Spleen (tissue), 11 donors: ENCODE data around the gene CYP24A1. TPM values are rescaled to one million over a fixed set of nuclear protein-coding genes. Genes with fewer than 3 reads are reported as not detected.

Experiments used
- DNase-seq: peaks from one replicate; pipeline ENCODE4 v3.0.0-alpha.2; 2020
- H3K27ac ChIP-seq, 8 donors: fragments of 200-600 bp; sonication (generic) in 7 of 8; 1 replicate in 4 of 8; 2 replicates in 4 of 8; pipeline versions ENCODE4 v1.5.0 to v1.8.0; 2016 to 2021; ENCODE audit warnings: inconsistent platforms in 4 of 8, mild to moderate bottlenecking in 4 of 8, moderate library complexity in 1 of 8
- H3K27me3 ChIP-seq, 7 donors: fragments of 200-600 bp; sonication (generic) in 6 of 7; replicated peaks in 1 of 7; 1 replicate in 4 of 7; 2 replicates in 3 of 7; pipeline versions ENCODE4 v1.5.0 to v1.8.0; 2016 to 2021; ENCODE audit warnings: inconsistent platforms in 3 of 7, mild to moderate bottlenecking in 1 of 7
- H3K36me3 ChIP-seq, 6 donors: fragments of 200-600 bp; sonication (generic) in 5 of 6; 1 replicate in 4 of 6; 2 replicates in 2 of 6; pipeline versions ENCODE4 v1.5.0 to v1.8.0; 2016 to 2021; ENCODE audit warnings: inconsistent platforms in 2 of 6
- H3K4me1 ChIP-seq, 6 donors: fragments of 200-600 bp; sonication (generic) in 5 of 6; 1 replicate in 3 of 6; 2 replicates in 3 of 6; pipeline versions ENCODE4 v1.5.0 to v1.8.0; 2016 to 2021; ENCODE audit warnings: inconsistent platforms in 3 of 6
- H3K4me3 ChIP-seq, 8 donors: fragments of 200-600 bp; sonication (generic) in 7 of 8; 1 replicate in 4 of 8; 2 replicates in 4 of 8; pipeline versions ENCODE4 v1.5.0 to v1.8.0; 2016 to 2021; ENCODE audit warnings: inconsistent platforms in 4 of 8, mild to moderate bottlenecking in 4 of 8, moderate library complexity in 2 of 8
- H3K9me3 ChIP-seq, 8 donors: fragments of 200-600 bp; sonication (generic) in 7 of 8; 1 replicate in 4 of 8; 2 replicates in 4 of 8; pipeline versions ENCODE4 v1.5.0 to v1.8.0; 2016 to 2021; ENCODE audit warnings: inconsistent platforms in 4 of 8
- CTCF ChIP-seq, 11 experiments: fragments of 200-600 bp in 7 of 11; fragments of 450-650 bp in 4 of 11; sonication (generic) in 4 of 11; IDR thresholded peaks in 8 of 11; conservative IDR thresholded peaks in 3 of 11; 1 replicate in 7 of 11; 2 replicates in 4 of 11; pipeline versions ENCODE4 v1.4.0 to v1.8.0; 2016 to 2021; ENCODE audit warnings: antibody characterized with exemption in 11 of 11, inconsistent platforms in 4 of 11, mild to moderate bottlenecking in 1 of 11
- POLR2A ChIP-seq, 3 donors: fragments of 450-650 bp; IDR thresholded peaks; one replicate each; pipeline ENCODE4 v1.5.1; 2017; ENCODE audit warnings: antibody characterized with exemption in 3 of 3, mild to moderate bottlenecking in 1 of 3
- POLR2AphosphoS5 ChIP-seq, 3 donors: sonication (generic); formaldehyde crosslinking; IDR thresholded peaks; one replicate each; pipeline ENCODE4 v1.5.1; 2017; ENCODE audit warnings: antibody characterized with exemption in 3 of 3
- WGBS, 5 donors: extraction: QIAGEN DNeasy Blood & Tissue Kit in 3 of 5; methylation state at CpG; one replicate each; pipeline versions ENCODE4 v1.1.5 to v1.1.7; 2013 to 2018; 5-methylcytosine and 5-hydroxymethylcytosine counted together
- intact Hi-C: fragments of 100-400 bp; cut with DNase I; formaldehyde crosslinking; loops from one replicate; pipeline ENCODE4 v1.15.0; 2023; ENCODE audit warnings: low total_unique reads
- polyA plus RNA-seq, 3 donors: library from polyadenylated mRNA; stranded (reverse); fragments of 200-250 nt; gene quantifications; one replicate each; pipeline ENCODE4 v1.2.1, GENCODE V29; 2013
- total RNA-seq, 7 donors: library from RNA; depleted of rRNA in 3 of 7; stranded (reverse); fragments of >200 nt in 3 of 7; fragmentation: NEBNext Ultra II Directional in 4 of 7; extraction: Animal tissue kit (Norgen Biotek cat#: 25700) in 4 of 7; gene quantifications; one replicate each; pipeline versions ENCODE4 v1.1.0 to v1.2.1, GENCODE V29; 2016 to 2021
- donor health status: healthy with polysubstance abuse.
- donor health status: DM: no; HTN: no; CAD: no; lungs with moderate emphysema.
- donor health status: DM: no; HTN: no; CAD: no.
- donor health status: Bipolar disorder and iron deficiency.
- donor health status: healthy.
- donor health status: DM: no; HTN: no; CAD: no.
- donor health status: DM: yes; HTN: yes; CAD: no.

The CYP24A1 gene
- total and polyA plus RNA-seq, 10 donors = not detected

- peaks cover 0 to 13% (median 0%) of the 10 kb centered on the region in 7 donors for H3K27me3 ChIP-seq
- no peaks in the 10 kb centered on the region for H3K36me3 ChIP-seq
- no peak for DNase-seq
- WGBS, 5 donors = 62 to 75% (median 73%) methylated on average over 5 of the region's 5 CpGs
- no peaks in the 10 kb centered on the region for H3K4me1 ChIP-seq
- H3K27ac ChIP-seq = no peak overlapping the region
- intact Hi-C loops = no loop called here
- H3K9me3 ChIP-seq = no peaks in the 10 kb centered on the region
- TF ChIP-seq POLR2AphosphoS5 (IDR thresholded peaks at IDR 0.05) = no peak
- no peak overlapping the region for H3K4me3 ChIP-seq
These were observed 20.0 kb upstream of the CYP24A1 start for GRCh38 chr20:54193817-54194216.

GRCh38 chr20:54190217-54190616 lies 16.4 kb upstream of the CYP24A1 start:
- no peaks in the 10 kb centered on the region for H3K4me1 ChIP-seq
- 90 to 97% (median 95%) methylated on average over 2 of the region's 2 CpGs for WGBS, 5 donors
- no peak for DNase-seq
- intact Hi-C loops = no loop called here
- H3K36me3 ChIP-seq = no peaks in the 10 kb centered on the region
- H3K27me3 ChIP-seq = peaks cover 0 to 23% (median 0%) of the 10 kb centered on the region in 7 donors
- H3K27ac ChIP-seq = no peak overlapping the region
- no peak overlapping the region for H3K4me3 ChIP-seq
- H3K9me3 ChIP-seq = no peaks in the 10 kb centered on the region
- TF ChIP-seq CTCF (IDR thresholded peaks at IDR 0.05 in 8 of 11, conservative IDR thresholded peaks at IDR 0.05 in 3 of 11) = no peak
- TF ChIP-seq POLR2A (IDR thresholded peaks at IDR 0.05) = no peak
- no peak for TF ChIP-seq POLR2AphosphoS5 (IDR thresholded peaks at IDR 0.05)

GRCh38 chr20:54189630-54190029 lies 15.8 kb upstream of the CYP24A1 start:
- no peaks in the 10 kb centered on the region for H3K36me3 ChIP-seq
- no peak overlapping the region for H3K27ac ChIP-seq
- no peak for DNase-seq
- H3K27me3 ChIP-seq = peaks cover 0 to 29% (median 0%) of the 10 kb centered on the region in 7 donors
- no peak overlapping the region for H3K4me3 ChIP-seq
- intact Hi-C loops = no loop called here
- H3K4me1 ChIP-seq = no peaks in the 10 kb centered on the region
- no peak for TF ChIP-seq CTCF (IDR thresholded peaks at IDR 0.05 in 8 of 11, conservative IDR thresholded peaks at IDR 0.05 in 3 of 11)
- no peak for TF ChIP-seq POLR2A (IDR thresholded peaks at IDR 0.05)
- no peak for TF ChIP-seq POLR2AphosphoS5 (IDR thresholded peaks at IDR 0.05)
- 42 to 69% (median 59%) methylated on average over 2 of the region's 2 CpGs for WGBS, 5 donors
- no peaks in the 10 kb centered on the region for H3K9me3 ChIP-seq

GRCh38 chr20:54188132-54188849 lies 14.5 kb upstream of the CYP24A1 start:
- H3K36me3 ChIP-seq = no peaks in the 10 kb centered on the region
- H3K9me3 ChIP-seq = no peaks in the 10 kb centered on the region
- WGBS, 5 donors = 83 to 90% (median 89%) methylated on average over 11 of the region's 11 CpGs
- no peak for DNase-seq
- H3K27ac ChIP-seq = no peak overlapping the region
- intact Hi-C loops = no loop called here
- H3K27me3 ChIP-seq = peaks cover 0 to 39% (median 0%) of the 10 kb centered on the region in 7 donors
- H3K4me3 ChIP-seq = no peak overlapping the region
- TF ChIP-seq POLR2AphosphoS5 (IDR thresholded peaks at IDR 0.05) = no peak
- TF ChIP-seq CTCF (IDR thresholded peaks at IDR 0.05 in 8 of 11, conservative IDR thresholded peaks at IDR 0.05 in 3 of 11) = no peak
- no peak for TF ChIP-seq POLR2A (IDR thresholded peaks at IDR 0.05)
- H3K4me1 ChIP-seq = no peaks in the 10 kb centered on the region
